Left cardiac atrium (tissue), 4 donors: ENCODE data around the gene EHMT2. TPM values are rescaled to one million over a fixed set of nuclear protein-coding genes. Genes with fewer than 3 reads are reported as not detected.

Experiments
- ATAC-seq, 2 donors: fragments of 200-7000 bp; cut with Tn5 transposase; one replicate each; pipeline ENCODE4 v1.9.1; 2020; ENCODE audit warnings: mild to moderate bottlenecking in 2 of 2, moderate library complexity in 2 of 2
- DNase-seq: peaks from one replicate; pipeline ENCODE4 v3.0.0-alpha.2; 2020
- intact Hi-C, 2 donors: fragments of 100-400 bp; cut with DNase I; formaldehyde crosslinking; loops; one replicate each; pipeline versions ENCODE4 v1.14.1 to v1.15.1; 2022 to 2023
- total RNA-seq, 2 donors: library from RNA; stranded (reverse); fragmentation: NEBNext Ultra II Directional; extraction: Animal tissue kit (Norgen Biotek cat#: 25700); gene quantifications; one replicate each; pipeline ENCODE4 v1.2.1, GENCODE V29; 2021
- donor health status: DM: no; HTN: yes; CAD: no.
- donor health status: DM: no; HTN: yes; CAD: no; lungs with severe emphysema.
- donor health status: DM: yes; HTN: yes; CAD: no.
- donor health status: Dilated cardiomyopathy.

Gene EHMT2
- total RNA-seq, 2 donors from 2014 or later = 12.9 to 20.2 TPM

- no peak for ATAC-seq
- intact Hi-C loops = no loop called here
- DNase-seq = no peak
Measured at GRCh38 chr6:31899215-31899614, 1.7 kb upstream of the EHMT2 start.

GRCh38 chr6:31898383-31899011 lies 999 bp upstream of the EHMT2 start:
- intact Hi-C loops = no loop called here
- DNase-seq = no peak
- peak in 1 of 2 donors; percentile 25 for ATAC-seq

DNA sequence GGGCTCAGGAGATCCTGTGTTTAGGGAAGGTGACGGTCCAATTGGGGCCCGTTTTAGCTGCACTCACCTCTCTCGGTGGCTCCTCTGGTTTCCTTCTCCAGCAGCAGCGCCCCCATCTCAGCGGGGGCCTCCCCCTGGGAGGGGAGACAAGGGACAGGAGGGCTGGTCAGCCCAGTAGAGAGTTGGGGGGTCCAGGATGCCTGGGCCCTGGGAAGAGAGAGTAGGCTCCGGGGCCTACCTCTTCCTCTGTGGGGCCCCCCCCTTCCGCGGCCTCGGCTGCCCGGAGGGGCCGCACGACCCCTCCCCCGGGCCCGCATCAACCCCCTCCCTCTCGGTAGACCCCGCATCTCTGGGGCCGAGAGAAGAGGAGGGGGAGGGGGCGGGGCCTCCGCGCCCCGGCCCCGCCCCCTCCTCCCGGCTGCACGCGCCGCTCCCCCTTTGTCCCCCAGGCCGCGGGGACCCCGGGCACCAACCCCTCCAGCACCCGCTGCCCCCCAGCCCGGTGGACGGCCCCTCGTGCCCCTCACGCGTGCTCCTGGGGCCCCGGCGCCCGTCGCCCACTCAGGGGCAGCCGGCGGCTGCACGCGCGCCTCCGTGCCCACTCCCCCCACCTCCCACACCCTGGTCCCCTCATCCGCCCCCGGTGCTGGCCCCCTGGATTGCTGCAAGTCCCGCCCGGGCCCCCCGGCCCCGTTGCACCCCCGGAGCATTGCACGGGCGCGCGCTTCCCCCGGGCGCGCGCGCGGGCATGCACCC lies 464 bp downstream of the EHMT2 start:
- intact Hi-C loops = no loop called here
- DNase-seq (no peak), ATAC-seq (peak in 1 of 2 donors; percentile 1)

- intact Hi-C loops = no loop called here
- ATAC-seq (no peak), DNase-seq (no peak)
Measured at GRCh38 chr6:31896493-31896855, 1.0 kb downstream of the EHMT2 start.

GRCh38 chr6:31892821-31893220 lies 4.7 kb downstream of the EHMT2 start:
- DNase-seq (no peak), ATAC-seq (no peak)
- intact Hi-C loops = no loop called here

DNA sequence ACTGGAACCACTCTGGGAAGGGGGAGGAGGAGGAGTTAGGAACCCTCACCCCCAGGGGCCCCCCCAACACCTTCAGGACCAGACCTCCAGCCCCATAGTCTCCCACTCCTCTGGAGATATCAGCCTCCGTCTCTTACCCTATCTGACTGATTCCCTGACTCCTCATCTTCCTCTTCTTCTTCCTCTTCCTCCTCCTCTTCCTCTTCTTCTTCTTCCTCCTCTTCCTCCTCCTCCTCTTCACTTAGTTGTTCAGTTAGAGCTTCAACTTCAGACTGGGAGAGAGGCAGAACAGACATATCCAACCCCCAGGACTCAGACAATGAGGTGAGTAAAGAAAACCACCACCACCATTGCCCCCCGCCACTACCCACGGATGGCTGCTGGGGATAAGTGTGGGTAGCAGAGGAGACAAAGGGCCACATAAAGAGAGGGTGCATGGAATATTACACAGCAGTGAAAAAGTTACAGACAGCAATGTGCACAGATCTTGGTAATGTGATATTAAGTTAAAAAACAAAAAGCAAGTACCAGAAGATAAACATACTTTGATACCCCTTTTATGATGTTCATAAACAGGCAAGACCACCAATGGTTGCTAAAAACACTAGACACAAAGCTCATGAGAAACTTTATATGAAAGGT lies 8.0 kb downstream of the EHMT2 start:
- no peak for DNase-seq
- intact Hi-C loops = no loop called here
- no peak for ATAC-seq

- peak; percentile 41 for DNase-seq
- peak; percentile 36 for ATAC-seq
- intact Hi-C loops = no loop called here
Measured at GRCh38 chr6:31888276-31889258, 8.9 kb downstream of the EHMT2 start.

DNA sequence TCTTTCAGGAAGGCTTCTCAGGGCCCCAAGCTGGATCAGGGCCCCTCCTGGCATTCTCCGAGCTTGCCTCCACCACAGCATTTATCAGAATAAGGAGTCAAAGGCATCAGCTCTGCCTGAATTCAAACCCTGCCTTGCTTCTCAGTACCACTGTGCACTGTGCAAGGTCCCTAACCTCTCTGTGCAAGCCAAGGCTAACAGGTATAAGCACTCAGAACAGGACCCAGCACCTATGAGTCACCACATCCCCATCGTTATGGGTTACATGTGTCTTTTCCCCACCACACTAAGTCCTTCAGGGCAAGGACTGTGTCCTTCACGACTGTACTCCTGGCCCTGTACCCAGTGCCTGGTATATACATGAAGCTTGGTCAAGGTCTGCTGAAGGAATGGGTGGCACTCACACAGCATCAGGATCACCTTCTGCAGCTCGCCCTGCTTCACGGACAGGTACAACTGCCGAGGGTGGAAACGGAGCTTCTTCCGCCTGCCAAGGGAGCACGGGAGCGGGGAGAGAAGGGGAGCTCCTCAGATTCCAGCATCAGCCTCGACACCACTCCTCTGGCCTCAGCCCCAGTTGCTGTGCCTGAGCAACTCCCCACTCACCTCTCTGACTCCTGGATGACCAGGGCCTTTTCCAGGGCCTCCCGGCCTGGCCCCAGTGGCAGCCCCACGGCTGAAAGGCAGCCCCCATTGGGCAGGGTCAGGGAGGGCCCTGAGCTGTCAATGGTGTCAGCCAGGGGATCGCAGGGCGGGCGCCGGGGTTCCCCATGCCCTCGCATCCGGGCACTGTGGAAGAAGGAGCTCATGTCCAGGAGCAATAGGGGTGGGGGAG lies 10.1 kb downstream of the EHMT2 start:
- no peak for DNase-seq
- intact Hi-C loops = no loop called here
- no peak for ATAC-seq

- DNase-seq (no peak), ATAC-seq (no peak)
- intact Hi-C loops = no loop called here
Measured at GRCh38 chr6:31886541-31886991, 10.9 kb downstream of the EHMT2 start.

GRCh38 chr6:31884528-31885035 lies 12.9 kb downstream of the EHMT2 start:
- intact Hi-C loops = no loop called here
- DNase-seq = no peak
- ATAC-seq = no peak

DNA sequence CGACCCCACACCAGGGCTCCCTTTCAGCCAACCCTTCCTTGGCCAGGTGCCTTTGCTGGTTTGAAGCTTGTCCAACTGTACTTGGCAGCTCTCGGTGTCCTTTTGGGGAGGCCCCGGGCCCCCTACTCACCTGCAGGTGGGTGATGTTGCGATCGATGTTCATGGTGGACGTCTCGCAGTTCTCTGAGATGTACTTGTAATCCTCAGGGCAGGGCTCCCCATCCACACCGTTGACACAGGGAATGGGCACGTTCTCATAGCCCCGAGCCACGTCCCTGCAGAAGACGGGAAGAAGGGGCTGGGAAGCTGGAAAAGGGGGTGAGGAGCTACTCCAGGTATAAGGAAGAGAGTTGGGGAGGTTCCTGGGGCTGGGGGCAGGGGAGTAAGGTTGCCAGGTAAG lies 13.8 kb downstream of the EHMT2 start:
- DNase-seq = no peak
- no peak for ATAC-seq
- intact Hi-C loops = no loop called here

DNA sequence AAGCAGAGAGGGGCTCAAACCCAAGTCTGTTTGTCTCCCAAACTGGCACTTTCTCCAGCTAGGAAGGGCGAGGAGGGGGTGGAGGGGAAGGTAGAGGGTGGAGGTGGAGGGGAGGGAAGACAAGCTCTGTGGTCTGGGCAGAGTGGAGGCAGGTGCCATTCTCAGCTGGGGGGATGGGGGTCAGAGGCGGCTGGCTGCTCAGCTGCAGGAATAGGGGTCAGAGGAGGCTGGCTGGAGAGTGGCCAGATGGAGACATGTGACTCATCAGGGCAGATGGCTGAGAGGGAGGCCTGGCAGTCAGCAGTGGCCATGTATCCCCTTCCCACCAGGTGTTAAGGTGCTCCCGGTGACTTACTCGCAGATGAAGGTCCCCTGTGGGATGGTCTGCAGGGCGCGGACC lies 15.2 kb downstream of the EHMT2 start:
- DNase-seq = no peak
- intact Hi-C loops = no loop called here
- ATAC-seq = peak in 1 of 2 donors; percentile 17

GRCh38 chr6:31881136-31881859 lies 16.2 kb downstream of the EHMT2 start:
- no peak for DNase-seq
- intact Hi-C loops = no loop called here
- ATAC-seq = no peak

GRCh38 chr6:31880616-31881015 lies 16.9 kb downstream of the EHMT2 start:
- intact Hi-C loops = no loop called here
- no peak for DNase-seq
- ATAC-seq = no peak

DNA sequence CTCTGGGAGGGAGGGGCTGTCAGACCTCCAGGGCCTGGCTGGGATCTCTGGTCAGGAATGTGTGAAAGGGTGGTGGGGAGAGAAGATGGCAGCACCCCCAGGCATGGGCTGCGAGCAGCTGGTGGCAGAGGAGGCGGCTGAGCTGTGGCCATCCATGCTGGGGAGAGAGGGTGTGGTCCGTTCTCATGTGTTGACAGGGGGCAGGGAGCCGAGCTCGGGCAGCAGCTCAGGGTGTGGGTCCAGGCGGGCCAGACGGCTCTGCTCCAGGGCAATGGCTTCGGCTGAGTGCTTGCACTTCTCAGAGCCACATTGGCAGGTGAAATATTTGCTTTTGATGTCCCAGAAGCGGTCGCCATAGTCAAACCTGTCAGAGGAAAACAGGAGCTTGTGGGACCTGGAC lies 17.6 kb downstream of the EHMT2 start:
- intact Hi-C loops = no loop called here
- DNase-seq (no peak), ATAC-seq (no peak)

- no peak for DNase-seq
- ATAC-seq = no peak
- intact Hi-C loops = no loop called here
Measured at GRCh38 chr6:31879143-31879542, 18.4 kb downstream of the EHMT2 start.

DNA sequence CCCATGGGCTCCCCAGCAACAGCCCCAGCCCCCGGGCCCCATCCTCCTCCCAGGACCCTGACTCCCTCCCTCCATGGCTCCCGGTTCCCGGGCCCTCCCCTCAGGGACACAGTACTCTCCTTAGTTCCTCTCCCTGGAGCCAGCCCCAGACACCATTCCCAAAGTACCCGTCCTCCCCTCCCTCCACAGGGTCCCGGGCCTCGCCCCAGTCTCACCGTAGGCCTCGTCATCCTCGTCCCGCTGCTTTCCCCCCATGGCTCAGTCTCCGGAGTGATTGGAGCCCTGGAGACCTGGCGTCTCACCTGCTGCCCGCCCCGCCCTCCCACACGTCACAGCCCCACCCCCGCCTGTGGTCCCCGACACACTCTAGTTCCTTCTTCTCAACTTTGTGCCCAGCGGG lies 18.8 kb downstream of the EHMT2 start, which contains the start of gene SLC44A4:
SLC44A4 (minus strand) TSS at position 272 of the 400 bp plus-strand sequence; CDS start at position 255, 17 bp downstream.
- DNase-seq (no peak), ATAC-seq (no peak)
- intact Hi-C loops = no loop called here

DNA sequence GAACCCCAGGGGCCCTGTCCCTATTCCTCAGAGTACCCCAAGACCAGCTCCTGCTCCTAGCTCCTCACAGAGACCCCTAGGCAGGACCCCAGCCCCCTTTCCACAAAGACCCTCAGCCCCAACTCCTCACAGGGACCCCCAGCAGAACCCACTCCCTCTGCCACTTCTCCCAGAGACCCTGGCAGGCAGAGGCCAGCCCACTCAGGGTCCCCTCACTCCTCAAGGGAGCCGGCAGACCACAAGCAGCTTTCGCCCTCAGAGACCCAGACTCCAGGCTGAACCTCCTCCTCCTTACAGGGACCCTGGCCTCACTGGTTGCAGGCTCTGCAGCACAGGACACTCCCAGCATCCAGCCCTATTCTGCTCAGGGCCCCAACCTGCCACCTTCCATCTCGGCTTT lies 19.3 kb downstream of the EHMT2 start:
- DNase-seq = no peak
- intact Hi-C loops = no loop called here
- ATAC-seq = no peak
